ENCODE results near the gene TKFC. TPM values are rescaled to one million over a fixed set of nuclear protein-coding genes. Genes with fewer than 3 reads are reported as not detected.

The TKFC gene
- 18.6 and 55.4 TPM in 2 replicates for total RNA-seq

DNA sequence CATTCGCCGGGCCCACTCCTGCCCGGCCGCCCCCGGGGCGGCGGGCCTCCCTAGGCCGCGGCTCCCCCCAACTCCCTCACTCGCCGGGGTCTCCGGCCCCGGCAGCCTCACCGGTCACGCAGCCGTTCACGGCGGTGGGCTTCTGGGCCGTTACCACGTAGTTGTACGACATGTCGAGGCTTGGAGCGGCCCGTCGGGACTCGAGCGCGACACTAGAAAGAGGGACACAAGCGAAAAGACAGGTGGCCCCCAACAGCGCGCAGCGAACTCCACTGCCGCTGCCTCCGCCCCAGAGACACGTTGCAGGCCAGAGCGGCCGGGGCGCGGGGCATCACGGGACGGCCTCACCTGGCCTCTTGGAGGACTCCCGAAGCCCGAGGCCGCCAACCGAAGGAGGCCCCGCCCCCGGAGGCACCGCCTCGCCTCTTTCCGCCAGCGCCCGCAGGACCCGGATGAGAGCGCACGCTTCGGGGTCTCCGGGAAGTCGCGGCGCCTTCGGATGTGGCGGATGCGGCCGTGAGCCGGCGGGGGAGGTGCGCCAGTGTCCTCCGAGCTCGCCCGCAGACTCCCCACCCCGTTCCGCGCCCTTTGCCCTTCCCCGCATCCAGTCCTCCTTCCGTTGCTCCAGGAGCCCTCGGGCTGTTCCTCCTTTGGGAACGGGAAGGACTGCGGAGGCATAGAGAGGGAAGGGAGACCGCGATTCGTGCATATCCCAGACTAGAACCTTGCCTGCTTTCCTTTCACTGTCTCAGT, at the start of gene TKFC, which contains the start of gene DDB1:
Gene TKFC (plus strand): TSS at position 432 of the 753 bp plus-strand sequence. CDS start 1,501 bp downstream, outside the sequence.
Gene DDB1 (minus strand): TSS at position 309 of the 753 bp plus-strand sequence. CDS start 137 bp downstream, at position 172.

GRCh38 chr11:61294717-61295595, 38.1 kb upstream of the TKFC start, which contains the start of gene VWCE:
Gene VWCE, minus strand, starts transcription at chr11:61295316. Its CDS starts 279 bp downstream, at chr11:61295037.

GRCh38 chr11:61361741-61362541, 28.9 kb downstream of the TKFC start, which contains the start of the genes CYB561A3 and TMEM138:
Gene CYB561A3, minus strand, starts transcription at chr11:61361882. Its CDS starts 5,169 bp downstream, at chr11:61356713.
Gene TMEM138, plus strand, starts transcription at chr11:61362374. Its CDS starts 2,017 bp downstream, at chr11:61364391.

Other genes with a start within 250 kb of the TKFC start
- not detected in 2 replicates for gene CD5, start 230.7 kb upstream of the TKFC start, total RNA-seq
- gene VPS37C, start 171.8 kb upstream of the TKFC start, total RNA-seq: 10.5 and 12.0 TPM in 2 replicates
- not detected in 2 replicates for gene PGA3, start 129.7 kb upstream of the TKFC start, total RNA-seq
- not detected in 2 replicates for gene PGA4, start 110.9 kb upstream of the TKFC start, total RNA-seq
- not detected in 2 replicates for gene PGA5, start 92.1 kb upstream of the TKFC start, total RNA-seq
- gene VWCE, start 37.9 kb upstream of the TKFC start, total RNA-seq: 8.9 and 13.0 TPM in 2 replicates
- 207 and 209 TPM in 2 replicates for gene DDB1, start 123 bp upstream of the TKFC start, total RNA-seq
- 49.5 and 83.3 TPM in 2 replicates for gene CYB561A3, start 28.7 kb downstream of the TKFC start, total RNA-seq
- gene TMEM138, start 29.1 kb downstream of the TKFC start, total RNA-seq: 19.5 and 22.8 TPM in 2 replicates
- gene TMEM216, start 59.4 kb downstream of the TKFC start, total RNA-seq: 12.3 and 17.0 TPM in 2 replicates
- gene CPSF7, start 96.7 kb downstream of the TKFC start, total RNA-seq: 36.6 and 38.1 TPM in 2 replicates
- 24.6 and 55.2 TPM in 2 replicates for gene SDHAF2, start 96.9 kb downstream of the TKFC start, total RNA-seq
- gene LRRC10B, start 175.5 kb downstream of the TKFC start, total RNA-seq: not detected in 2 replicates
- gene SYT7, start 247.8 kb downstream of the TKFC start, total RNA-seq: 0.54 and 0.97 TPM in 2 replicates

Data from cardiac atrium fibroblast (primary cell).